Nephron (organoid): ENCODE measurements around the gene MTSS2.

Experiments
- H3K27ac Mint-ChIP-seq, 3 experiments: 2 replicates each; pipeline ENCODE4 v1.8.0; 2020; ENCODE audit warnings: mixed read lengths in 3 of 3, mild to moderate bottlenecking in 2 of 3, moderate library complexity in 1 of 3
- H3K27me3 Mint-ChIP-seq: 2 replicates; pipeline ENCODE4 v1.8.0; 2021; ENCODE audit warnings: low read depth, mild to moderate bottlenecking, moderate library complexity, mixed read lengths
- H3K36me3 Mint-ChIP-seq: 2 replicates; pipeline ENCODE4 v1.8.0; 2020; ENCODE audit warnings: low read depth, mixed read lengths
- H3K4me1 Mint-ChIP-seq: 2 replicates; pipeline ENCODE4 v1.8.0; 2020; ENCODE audit warnings: mixed read lengths
- H3K4me3 Mint-ChIP-seq, 3 experiments: 2 replicates each; pipeline ENCODE4 v1.8.0; 2020; ENCODE audit warnings: mild to moderate bottlenecking in 3 of 3, mixed read lengths in 3 of 3, moderate library complexity in 2 of 3
- H3K9me3 Mint-ChIP-seq: 2 replicates; pipeline ENCODE4 v1.8.0; 2020; ENCODE audit warnings: mixed read lengths
- TF ChIP-seq, protein P1 (sequence below), 3 experiments: fragments of 200-600 bp; sonication (generic); IDR thresholded peaks; one replicate each; pipeline ENCODE4 v1.5.0; 2021; ENCODE audit warnings: antibody characterized with exemption in 3 of 3; ENCODE audit not compliant: unreplicated experiment in 3 of 3

The MTSS2 gene

DNA sequence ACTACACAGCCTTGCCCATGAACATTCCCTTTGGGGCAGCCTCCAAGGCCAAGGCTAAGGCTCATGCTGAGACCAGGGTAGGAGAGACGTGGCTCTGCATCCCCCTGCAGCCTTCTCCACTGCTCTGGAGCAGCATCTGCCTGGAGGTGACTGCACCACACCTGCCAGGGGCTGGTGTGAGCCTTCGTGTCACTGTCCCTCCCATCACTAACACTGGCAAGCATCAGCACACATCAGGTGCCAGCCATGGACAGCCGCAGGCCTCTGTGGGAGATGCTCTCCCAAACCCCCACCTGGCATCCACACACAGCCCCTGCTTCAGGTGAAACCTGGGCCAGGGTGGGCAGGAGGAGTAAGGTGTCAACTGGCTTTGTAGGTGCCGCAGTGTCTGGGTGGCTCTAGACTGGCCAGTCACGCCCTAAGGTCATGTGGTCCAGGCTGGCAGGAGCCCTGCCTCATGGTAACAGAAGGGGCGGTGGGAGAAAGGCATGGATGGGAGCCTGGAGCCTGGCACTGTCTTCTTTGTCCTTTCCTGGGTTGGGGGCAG lies 18.1 kb upstream of the MTSS2 start:
- H3K4me3 Mint-ChIP-seq = no peak overlapping the region
- peak overlapping the region; percentile 89 to 94 (median 94) for H3K27ac Mint-ChIP-seq
- H3K27me3 Mint-ChIP-seq = peaks cover 7% of the 10 kb centered on the region
- no peaks in the 10 kb centered on the region for H3K9me3 Mint-ChIP-seq
- H3K36me3 Mint-ChIP-seq = peaks cover 4% of the 10 kb centered on the region
- TF ChIP-seq, protein P1, sequence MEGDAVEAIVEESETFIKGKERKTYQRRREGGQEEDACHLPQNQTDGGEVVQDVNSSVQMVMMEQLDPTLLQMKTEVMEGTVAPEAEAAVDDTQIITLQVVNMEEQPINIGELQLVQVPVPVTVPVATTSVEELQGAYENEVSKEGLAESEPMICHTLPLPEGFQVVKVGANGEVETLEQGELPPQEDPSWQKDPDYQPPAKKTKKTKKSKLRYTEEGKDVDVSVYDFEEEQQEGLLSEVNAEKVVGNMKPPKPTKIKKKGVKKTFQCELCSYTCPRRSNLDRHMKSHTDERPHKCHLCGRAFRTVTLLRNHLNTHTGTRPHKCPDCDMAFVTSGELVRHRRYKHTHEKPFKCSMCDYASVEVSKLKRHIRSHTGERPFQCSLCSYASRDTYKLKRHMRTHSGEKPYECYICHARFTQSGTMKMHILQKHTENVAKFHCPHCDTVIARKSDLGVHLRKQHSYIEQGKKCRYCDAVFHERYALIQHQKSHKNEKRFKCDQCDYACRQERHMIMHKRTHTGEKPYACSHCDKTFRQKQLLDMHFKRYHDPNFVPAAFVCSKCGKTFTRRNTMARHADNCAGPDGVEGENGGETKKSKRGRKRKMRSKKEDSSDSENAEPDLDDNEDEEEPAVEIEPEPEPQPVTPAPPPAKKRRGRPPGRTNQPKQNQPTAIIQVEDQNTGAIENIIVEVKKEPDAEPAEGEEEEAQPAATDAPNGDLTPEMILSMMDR (IDR thresholded peaks at IDR 0.05; ENCODE audit: unreplicated experiment in 3 of 3) = no peak
- peaks cover 90% of the 10 kb centered on the region for H3K4me1 Mint-ChIP-seq

DNA sequence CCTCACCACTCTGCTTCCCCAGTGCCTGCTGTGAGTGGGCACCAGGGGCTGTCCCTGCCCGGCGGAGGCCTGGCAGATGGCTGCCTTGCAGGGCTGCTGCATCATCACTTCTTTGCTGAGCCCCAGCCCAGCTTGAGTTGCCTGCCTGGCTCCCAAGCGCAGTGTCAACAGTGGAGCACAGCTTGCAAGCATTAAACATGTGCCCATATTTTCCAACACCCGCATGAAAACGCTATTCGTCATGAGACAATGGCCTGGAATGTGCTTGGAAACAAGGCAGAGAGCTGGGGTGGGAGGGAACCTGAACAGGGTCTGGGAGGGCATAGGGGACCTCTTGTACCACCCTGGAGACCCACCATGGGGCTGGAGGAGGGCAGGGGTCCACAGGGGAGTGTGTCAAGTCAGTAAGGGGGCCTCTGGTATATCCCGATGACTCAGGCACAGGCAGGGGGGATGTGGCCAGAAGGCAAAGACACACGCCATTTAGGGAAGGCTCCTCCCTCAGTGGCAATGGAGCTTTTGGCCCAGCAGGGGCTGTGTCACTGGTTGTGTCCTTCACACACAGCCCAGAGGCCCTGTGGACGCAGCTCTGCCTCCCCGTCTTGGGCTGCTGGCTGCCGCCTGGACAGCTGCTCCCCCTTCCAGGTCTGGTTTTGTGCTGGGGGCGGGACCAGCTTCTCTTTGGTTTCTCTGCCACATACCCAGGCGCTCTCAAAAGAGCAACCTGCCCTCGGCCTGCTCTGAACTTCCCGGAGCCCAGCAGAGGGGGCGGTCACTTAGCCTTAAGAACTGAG lies 17.4 kb upstream of the MTSS2 start:
- peaks cover 85% of the 10 kb centered on the region for H3K4me1 Mint-ChIP-seq
- no peaks in the 10 kb centered on the region for H3K9me3 Mint-ChIP-seq
- TF ChIP-seq, protein P1 (IDR thresholded peaks at IDR 0.05; ENCODE audit: unreplicated experiment in 3 of 3) = peak in 2 of 3 experiments; percentile 34
- peak overlapping the region in 1 of 3 experiments; percentile 35 for H3K4me3 Mint-ChIP-seq
- peaks cover 7% of the 10 kb centered on the region for H3K27me3 Mint-ChIP-seq
- peaks cover 4% of the 10 kb centered on the region for H3K36me3 Mint-ChIP-seq
- H3K27ac Mint-ChIP-seq = peak overlapping the region; percentile 89 to 94 (median 94)

DNA sequence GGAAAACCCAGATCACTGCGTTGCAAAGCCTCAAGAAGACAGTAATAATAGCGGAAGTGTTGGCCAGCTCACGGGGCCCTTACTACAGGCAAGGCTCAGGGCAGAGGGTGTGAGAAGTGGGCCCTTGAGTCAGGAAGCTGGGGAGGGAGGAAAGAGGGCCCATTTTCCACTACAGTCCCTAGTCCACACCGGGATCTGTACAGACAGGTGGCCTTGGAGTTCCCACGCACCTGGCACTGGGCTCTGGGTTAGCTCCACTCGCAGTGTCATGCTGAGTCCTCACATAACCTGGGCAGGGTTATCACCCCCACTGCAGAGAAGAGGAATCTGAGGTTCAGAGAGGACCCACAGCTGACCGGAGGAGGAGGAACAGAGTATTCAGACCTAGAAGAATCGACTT lies 16.8 kb upstream of the MTSS2 start:
- Mint-ChIP-seq H3K27me3 (peaks cover 7% of the 10 kb centered on the region), H3K9me3 (no peaks in the 10 kb centered on the region), H3K4me1 (peaks cover 85% of the 10 kb centered on the region), H3K4me3 (no peak overlapping the region), H3K36me3 (peaks cover 4% of the 10 kb centered on the region), H3K27ac (peak overlapping the region; percentile 89 to 94 (median 94))
- TF ChIP-seq, protein P1 (IDR thresholded peaks at IDR 0.05; ENCODE audit: unreplicated experiment in 3 of 3) = no peak

DNA sequence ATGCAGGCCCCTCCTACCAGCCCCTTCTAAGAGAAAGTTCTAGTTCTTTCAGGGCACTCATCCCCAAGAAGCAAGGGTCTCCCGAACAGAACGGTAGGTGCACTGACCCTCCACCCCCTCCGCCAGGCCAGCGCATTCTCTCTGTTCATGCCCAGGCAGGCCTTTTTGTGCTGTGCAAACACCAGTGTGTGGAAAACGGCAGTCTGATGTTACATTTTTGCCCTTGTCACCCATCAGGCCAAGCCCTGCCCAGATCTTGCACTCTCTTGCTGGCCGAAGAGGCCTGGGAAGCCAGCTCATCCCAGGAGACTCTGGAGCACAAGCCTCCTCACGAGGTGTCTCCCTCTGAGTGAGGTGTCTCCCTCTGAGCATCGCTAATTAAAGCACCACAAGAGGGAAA lies 16.1 kb upstream of the MTSS2 start:
- no peaks in the 10 kb centered on the region for H3K9me3 Mint-ChIP-seq

DNA sequence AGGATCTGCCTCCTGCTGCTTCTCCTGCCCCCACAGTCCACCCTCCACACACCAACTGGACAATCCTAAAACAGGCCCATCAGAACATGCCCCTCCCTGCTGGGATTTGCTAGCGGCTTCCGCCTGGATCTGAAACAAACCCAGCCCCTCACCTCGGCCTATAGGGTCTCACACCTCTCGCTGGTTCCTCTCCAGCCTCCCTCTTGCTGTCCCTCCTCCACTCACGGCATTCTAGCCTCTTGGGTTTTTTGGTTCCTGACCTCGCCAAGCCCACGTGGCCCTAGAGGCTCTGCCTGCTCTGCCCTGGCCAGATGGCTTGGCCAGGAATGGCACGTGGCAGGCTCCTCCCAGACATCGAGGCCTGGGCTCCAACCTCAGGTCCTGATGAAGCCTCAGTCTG lies 15.7 kb upstream of the MTSS2 start:
- H3K9me3 Mint-ChIP-seq = no peaks in the 10 kb centered on the region
- peaks cover 76% of the 10 kb centered on the region for H3K4me1 Mint-ChIP-seq
- H3K36me3 Mint-ChIP-seq = peaks cover 4% of the 10 kb centered on the region
- H3K27me3 Mint-ChIP-seq = peaks cover 7% of the 10 kb centered on the region
- H3K4me3 Mint-ChIP-seq = peak overlapping the region in 2 of 3 experiments; percentile 18 to 63
- peak overlapping the region; percentile 89 to 94 (median 94) for H3K27ac Mint-ChIP-seq
- TF ChIP-seq, protein P1 (IDR thresholded peaks at IDR 0.05; ENCODE audit: unreplicated experiment in 3 of 3) = no peak

More for the DNA sequence above, 16.1 kb upstream of the MTSS2 start:
- Mint-ChIP-seq H3K27ac (peak overlapping the region; percentile 89 to 94 (median 94)), H3K36me3 (peaks cover 4% of the 10 kb centered on the region), H3K27me3 (peaks cover 7% of the 10 kb centered on the region), H3K4me1 (peaks cover 80% of the 10 kb centered on the region), H3K4me3 (no peak overlapping the region)
- TF ChIP-seq, protein P1 (IDR thresholded peaks at IDR 0.05; ENCODE audit: unreplicated experiment in 3 of 3) = no peak
